Astrocyte of the cerebellum (primary cell): ENCODE measurements around the gene ADIPOR2.
"Not testable (repeated sequence)": the region's sequence is repeated elsewhere in the genome, so short reads cannot be mapped to it uniquely, and the experiment has no call there.

Source experiments
- DNase-seq: peaks from one replicate; pipeline ENCODE4 v3.0.0-alpha.2; 2011; ENCODE audit warnings: low read depth
- H3K4me3 ChIP-seq: 2 replicates; pipeline ENCODE4 v1.5.1; 2011; ENCODE audit warnings: mild to moderate bottlenecking, low read depth, low read length, moderate library complexity
- in situ Hi-C: cut with HindIII; loops from 2 replicates; pipeline ENCODE4 v1.10.0; 2017; ENCODE audit warnings: low sequenced_read_pairs
- TF ChIP-seq, protein P1 (sequence below): IDR thresholded peaks from 2 replicates; pipeline ENCODE4 v1.5.1; 2012; ENCODE audit warnings: low read length, low read depth, moderate library complexity, mild to moderate bottlenecking; ENCODE audit errors: missing control alignments

ADIPOR2 gene

DNA sequence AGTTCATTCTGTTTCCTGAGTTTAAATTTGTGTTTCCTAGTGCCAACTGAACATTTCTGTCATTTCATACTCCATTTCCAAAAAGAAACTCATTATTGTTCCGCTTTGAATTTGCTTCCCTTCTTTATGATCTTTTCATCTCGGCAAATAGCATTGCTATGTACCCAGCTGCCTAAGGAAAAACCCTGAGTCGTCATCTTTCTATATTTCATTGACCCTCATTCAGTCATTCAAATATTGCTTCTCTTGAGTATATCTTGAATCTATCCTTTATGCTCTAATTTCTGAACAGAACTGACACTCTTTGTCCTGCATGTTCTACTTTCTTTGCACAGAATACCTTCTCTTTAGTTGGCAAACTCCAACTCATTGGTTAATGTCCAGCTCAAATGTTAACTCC is 35.9 kb downstream of the ADIPOR2 start:
- no peak for DNase-seq
- in situ Hi-C loops: no loop called here
- H3K4me3 ChIP-seq: no peak overlapping the region
- TF ChIP-seq, protein P1, sequence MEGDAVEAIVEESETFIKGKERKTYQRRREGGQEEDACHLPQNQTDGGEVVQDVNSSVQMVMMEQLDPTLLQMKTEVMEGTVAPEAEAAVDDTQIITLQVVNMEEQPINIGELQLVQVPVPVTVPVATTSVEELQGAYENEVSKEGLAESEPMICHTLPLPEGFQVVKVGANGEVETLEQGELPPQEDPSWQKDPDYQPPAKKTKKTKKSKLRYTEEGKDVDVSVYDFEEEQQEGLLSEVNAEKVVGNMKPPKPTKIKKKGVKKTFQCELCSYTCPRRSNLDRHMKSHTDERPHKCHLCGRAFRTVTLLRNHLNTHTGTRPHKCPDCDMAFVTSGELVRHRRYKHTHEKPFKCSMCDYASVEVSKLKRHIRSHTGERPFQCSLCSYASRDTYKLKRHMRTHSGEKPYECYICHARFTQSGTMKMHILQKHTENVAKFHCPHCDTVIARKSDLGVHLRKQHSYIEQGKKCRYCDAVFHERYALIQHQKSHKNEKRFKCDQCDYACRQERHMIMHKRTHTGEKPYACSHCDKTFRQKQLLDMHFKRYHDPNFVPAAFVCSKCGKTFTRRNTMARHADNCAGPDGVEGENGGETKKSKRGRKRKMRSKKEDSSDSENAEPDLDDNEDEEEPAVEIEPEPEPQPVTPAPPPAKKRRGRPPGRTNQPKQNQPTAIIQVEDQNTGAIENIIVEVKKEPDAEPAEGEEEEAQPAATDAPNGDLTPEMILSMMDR: no peak

- H3K4me3 ChIP-seq: no peak overlapping the region
- in situ Hi-C loops: no loop called here
- no peak for DNase-seq
- TF ChIP-seq, protein P1: no peak
Measured at GRCh38 chr12:1728824-1729223, 38.0 kb downstream of the ADIPOR2 start.

GRCh38 chr12:1731019-1731687 is 40.3 kb downstream of the ADIPOR2 start:
- in situ Hi-C loops: no loop called here
- no peak overlapping the region for H3K4me3 ChIP-seq
- no peak for DNase-seq
- TF ChIP-seq, protein P1: no peak

- in situ Hi-C loops, DNase-seq, H3K4me3 ChIP-seq: not testable (repeated sequence)
Measured at GRCh38 chr12:1731688-1732078, 40.8 kb downstream of the ADIPOR2 start.

- no peak for DNase-seq
- TF ChIP-seq, protein P1: no peak
- no peak overlapping the region for H3K4me3 ChIP-seq
- in situ Hi-C loops: no loop called here
Measured at GRCh38 chr12:1732914-1733313, 42.0 kb downstream of the ADIPOR2 start.

GRCh38 chr12:1733712-1734111 is 42.8 kb downstream of the ADIPOR2 start:
- in situ Hi-C loops, DNase-seq, H3K4me3 ChIP-seq: not testable (repeated sequence)

DNA sequence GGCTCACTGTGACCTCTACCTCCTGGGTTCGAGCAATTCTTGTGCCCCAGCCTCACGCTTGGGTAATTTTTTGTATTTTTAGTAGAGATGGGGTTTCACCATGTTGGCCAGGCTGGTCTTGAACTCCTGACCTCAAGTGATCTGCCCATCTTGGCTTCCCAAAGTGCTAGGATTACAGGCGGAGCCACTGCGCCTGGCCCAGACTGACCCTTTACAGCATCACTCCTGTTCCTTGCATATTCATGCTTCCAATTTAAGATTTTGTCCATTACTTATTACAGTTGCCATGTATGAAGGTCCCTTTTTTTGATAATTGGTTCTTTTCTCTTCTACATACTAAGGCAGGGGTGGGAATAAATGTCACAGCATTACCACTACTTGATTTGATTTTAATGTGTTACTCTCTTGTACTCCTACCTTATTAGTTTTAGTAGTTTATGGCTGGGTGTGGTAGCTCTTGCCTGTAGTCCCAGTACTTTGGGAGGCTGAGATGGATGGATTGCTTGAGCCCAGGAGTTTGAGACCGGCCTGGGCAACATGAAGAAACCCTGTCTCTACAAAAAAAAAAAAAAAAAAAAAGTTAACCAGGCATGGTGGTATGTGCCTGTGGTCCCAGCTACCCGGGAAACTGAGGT is 46.9 kb downstream of the ADIPOR2 start:
- H3K4me3 ChIP-seq: no peak overlapping the region
- no peak for DNase-seq
- TF ChIP-seq, protein P1: no peak
- in situ Hi-C loops: no loop called here
